ENCODE data around the gene PTPN23. TPM values are rescaled to one million over a fixed set of nuclear protein-coding genes. Genes with fewer than 3 reads are reported as not detected.
"Not testable (repeated sequence)": the region's sequence is repeated elsewhere in the genome, so short reads cannot be mapped to it uniquely, and the experiment has no call there.

PTPN23 gene
- total RNA-seq, 2 experiments from 2014 or later = 13.6 to 40.0 TPM

GRCh38 chr3:47455806-47456452 is 75.1 kb downstream of the PTPN23 start:
- TF ChIP-seq, protein P1, sequence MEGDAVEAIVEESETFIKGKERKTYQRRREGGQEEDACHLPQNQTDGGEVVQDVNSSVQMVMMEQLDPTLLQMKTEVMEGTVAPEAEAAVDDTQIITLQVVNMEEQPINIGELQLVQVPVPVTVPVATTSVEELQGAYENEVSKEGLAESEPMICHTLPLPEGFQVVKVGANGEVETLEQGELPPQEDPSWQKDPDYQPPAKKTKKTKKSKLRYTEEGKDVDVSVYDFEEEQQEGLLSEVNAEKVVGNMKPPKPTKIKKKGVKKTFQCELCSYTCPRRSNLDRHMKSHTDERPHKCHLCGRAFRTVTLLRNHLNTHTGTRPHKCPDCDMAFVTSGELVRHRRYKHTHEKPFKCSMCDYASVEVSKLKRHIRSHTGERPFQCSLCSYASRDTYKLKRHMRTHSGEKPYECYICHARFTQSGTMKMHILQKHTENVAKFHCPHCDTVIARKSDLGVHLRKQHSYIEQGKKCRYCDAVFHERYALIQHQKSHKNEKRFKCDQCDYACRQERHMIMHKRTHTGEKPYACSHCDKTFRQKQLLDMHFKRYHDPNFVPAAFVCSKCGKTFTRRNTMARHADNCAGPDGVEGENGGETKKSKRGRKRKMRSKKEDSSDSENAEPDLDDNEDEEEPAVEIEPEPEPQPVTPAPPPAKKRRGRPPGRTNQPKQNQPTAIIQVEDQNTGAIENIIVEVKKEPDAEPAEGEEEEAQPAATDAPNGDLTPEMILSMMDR (conservative IDR thresholded peaks at IDR 0.05; ENCODE audit: low read length) = no peak
- no peak for TF ChIP-seq EZH2phosphoT487 (IDR thresholded peaks at IDR 0.05; ENCODE audit: borderline replicate concordance, low read depth, low read length)
- Histone ChIP-seq H3K27ac (ENCODE audit: low read depth, low read length, poor library complexity, severe bottlenecking) (no peak overlapping the region), H3K4me2 (ENCODE audit: low read length) (no peak overlapping the region), H3K4me3 (ENCODE audit: low read depth, low read length, poor library complexity, severe bottlenecking) (no peak overlapping the region), H3K9me2 (ENCODE audit: insufficient read depth, low read length) (no peaks in the 10 kb centered on the region), H3K36me3 (ENCODE audit: insufficient read depth, low read length) (peaks cover 11% of the 10 kb centered on the region), H2AFZ (ENCODE audit: low read length) (no peak overlapping the region), H4K20me1 (ENCODE audit: insufficient read depth, low read length) (peaks cover 4% of the 10 kb centered on the region; the same call in 1 of the 2 replicates), H3K9me3 (ENCODE audit: low read length) (0 out of 2 replicates have a peak, but pooled peaks cover 4% of the 10 kb centered on the region), H3K79me2 (ENCODE audit: insufficient read depth, low read depth, low read length) (peaks cover 59% of the 10 kb centered on the region), H3K4me1 (ENCODE audit: insufficient read depth, low read length, poor library complexity, severe bottlenecking) (no peaks in the 10 kb centered on the region)
- CTCF ChIA-PET (ENCODE audit: unreplicated experiment) = no interaction called here
- DNase-seq (ENCODE audit: low spot score) = no peak
- POLR2A ChIA-PET = no interaction called here
- no TSS peak for BruUV-seq (replicated peaks)
- intact Hi-C loops (cut with micrococcal nuclease; ENCODE audit: unreplicated experiment) = no loop called here

- POLR2A ChIA-PET = no interaction called here
- H3K36me3 ChIP-seq (ENCODE audit: insufficient read depth, low read length) = peaks cover 18% of the 10 kb centered on the region
- H3K27ac ChIP-seq (ENCODE audit: low read depth, low read length, poor library complexity, severe bottlenecking) = no peak overlapping the region
- intact Hi-C loops (cut with micrococcal nuclease; ENCODE audit: unreplicated experiment) = no loop called here
- 0 out of 2 replicates have a peak, but pooled peaks cover 4% of the 10 kb centered on the region for H3K9me3 ChIP-seq (ENCODE audit: low read length)
- no peaks in the 10 kb centered on the region for H3K9me2 ChIP-seq (ENCODE audit: insufficient read depth, low read length)
- H3K79me2 ChIP-seq (ENCODE audit: insufficient read depth, low read depth, low read length) = peaks cover 65% of the 10 kb centered on the region
- no peak overlapping the region for H3K4me2 ChIP-seq (ENCODE audit: low read length)
- TF ChIP-seq, protein P1 (conservative IDR thresholded peaks at IDR 0.05; ENCODE audit: low read length) = no peak
- TF ChIP-seq EZH2phosphoT487 (IDR thresholded peaks at IDR 0.05; ENCODE audit: borderline replicate concordance, low read depth, low read length) = no peak
- no peak overlapping the region for H2AFZ ChIP-seq (ENCODE audit: low read length)
- H3K4me3 ChIP-seq (ENCODE audit: low read depth, low read length, poor library complexity, severe bottlenecking) = no peak overlapping the region
- peaks cover 4% of the 10 kb centered on the region; the same call in 1 of the 2 replicates for H4K20me1 ChIP-seq (ENCODE audit: insufficient read depth, low read length)
- DNase-seq (ENCODE audit: low spot score) = no peak
- H3K4me1 ChIP-seq (ENCODE audit: insufficient read depth, low read length, poor library complexity, severe bottlenecking) = no peaks in the 10 kb centered on the region
- CTCF ChIA-PET (ENCODE audit: unreplicated experiment) = no interaction called here
- BruUV-seq (replicated peaks) = no TSS peak
Measured at GRCh38 chr3:47456984-47457383, 76.2 kb downstream of the PTPN23 start.

DNA sequence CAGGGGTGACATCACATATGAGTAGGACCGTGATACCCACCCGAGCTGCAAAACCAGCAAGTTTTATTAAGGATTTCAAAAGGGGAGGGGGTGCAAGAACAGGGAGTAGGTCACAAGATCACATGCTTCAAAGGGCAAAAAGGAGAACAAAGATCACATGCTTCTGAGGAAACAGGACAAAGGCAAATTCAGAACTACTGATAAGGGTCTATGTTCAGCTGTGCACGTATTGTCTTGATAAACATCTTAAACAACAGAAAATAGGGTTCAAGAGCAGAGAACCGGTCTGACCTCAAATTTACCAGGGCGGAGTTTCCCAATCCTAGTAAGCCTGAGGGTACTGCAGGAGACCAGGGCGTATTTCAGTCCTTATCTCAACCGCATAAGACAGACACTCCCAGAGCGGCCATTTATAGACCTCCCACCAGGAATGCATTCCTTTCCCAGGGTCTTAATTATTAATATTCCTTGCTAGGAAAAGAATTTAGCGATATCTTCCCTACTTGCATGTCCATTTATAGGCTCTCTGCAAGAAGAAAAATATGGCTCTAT is 78.8 kb downstream of the PTPN23 start:
- CTCF ChIA-PET (ENCODE audit: unreplicated experiment); intact Hi-C loops (cut with micrococcal nuclease; ENCODE audit: unreplicated experiment); BruUV-seq (replicated peaks): not testable (repeated sequence)

More for the DNA sequence above, 78.8 kb downstream of the PTPN23 start:
- Histone ChIP-seq H3K79me2 (ENCODE audit: insufficient read depth, low read depth, low read length) (peaks cover 64% of the 10 kb centered on the region), H3K36me3 (ENCODE audit: insufficient read depth, low read length) (peaks cover 23% of the 10 kb centered on the region)
- not testable (repeated sequence) for DNase-seq (ENCODE audit: low spot score); H3K9me3 ChIP-seq (ENCODE audit: low read length); H3K4me1 ChIP-seq (ENCODE audit: insufficient read depth, low read length, poor library complexity, severe bottlenecking); H4K20me1 ChIP-seq (ENCODE audit: insufficient read depth, low read length); H3K27ac ChIP-seq (ENCODE audit: low read depth, low read length, poor library complexity, severe bottlenecking); H3K4me3 ChIP-seq (ENCODE audit: low read depth, low read length, poor library complexity, severe bottlenecking); H2AFZ ChIP-seq (ENCODE audit: low read length); H3K9me2 ChIP-seq (ENCODE audit: insufficient read depth, low read length); H3K4me2 ChIP-seq (ENCODE audit: low read length)
- POLR2A ChIA-PET = interaction anchor here (0.7 kb wide), 1 partner anchor 22 kb away, joined by 3 read pairs; no protein-coding TSS in a partner anchor

Other genes with a start within 250 kb of the PTPN23 start
- gene SETD2, start 216.9 kb upstream of the PTPN23 start, total RNA-seq (2014; rRNA removed; shearing (Covaris generic)) = 55.7 and 62.7 TPM in 2 replicates
- 74.5 and 79.3 TPM in 2 replicates for gene SETD2, start 216.9 kb upstream of the PTPN23 start, total RNA-seq (2022)
- gene KIF9, start 98.2 kb upstream of the PTPN23 start, total RNA-seq (2014; rRNA removed; shearing (Covaris generic)) = 4.7 and 11.7 TPM in 2 replicates
- gene KIF9, start 98.2 kb upstream of the PTPN23 start, total RNA-seq (2022) = 10.1 and 11.0 TPM in 2 replicates
- gene KLHL18, start 98.1 kb upstream of the PTPN23 start, total RNA-seq (2014; rRNA removed; shearing (Covaris generic)) = 11.8 and 13.1 TPM in 2 replicates
- 28.6 and 35.2 TPM in 2 replicates for gene KLHL18, start 98.1 kb upstream of the PTPN23 start, total RNA-seq (2022)
- 49.6 and 63.7 TPM in 2 replicates for gene SCAP, start 94.9 kb downstream of the PTPN23 start, total RNA-seq (2014; rRNA removed; shearing (Covaris generic))
- 69.4 and 70.5 TPM in 2 replicates for gene SCAP, start 94.9 kb downstream of the PTPN23 start, total RNA-seq (2022)
- 79.3 and 91.5 TPM in 2 replicates for gene ELP6, start 132.7 kb downstream of the PTPN23 start, total RNA-seq (2014; rRNA removed; shearing (Covaris generic))
- gene ELP6, start 132.7 kb downstream of the PTPN23 start, total RNA-seq (2022) = 84.6 and 92.5 TPM in 2 replicates
- 0.41 and 0.66 TPM in 2 replicates for gene CSPG5, start 197.8 kb downstream of the PTPN23 start, total RNA-seq (2014; rRNA removed; shearing (Covaris generic))
- gene CSPG5, start 197.8 kb downstream of the PTPN23 start, total RNA-seq (2022) = 0.13 and 0.22 TPM in 2 replicates